HG02759 (cell line): ENCODE data around the gene PTPRB.

Experiments used
- ATAC-seq: cut with Tn5 transposase; IDR thresholded peaks from one replicate; pipeline ENCODE4 v1.9.1; 2021; ENCODE audit warnings: mild to moderate bottlenecking, moderate library complexity; ENCODE audit not compliant: unreplicated experiment

Gene PTPRB

GRCh38 chr12:70598467-70599193 is 38.6 kb downstream of the PTPRB start:
- ATAC-seq = no peak

DNA sequence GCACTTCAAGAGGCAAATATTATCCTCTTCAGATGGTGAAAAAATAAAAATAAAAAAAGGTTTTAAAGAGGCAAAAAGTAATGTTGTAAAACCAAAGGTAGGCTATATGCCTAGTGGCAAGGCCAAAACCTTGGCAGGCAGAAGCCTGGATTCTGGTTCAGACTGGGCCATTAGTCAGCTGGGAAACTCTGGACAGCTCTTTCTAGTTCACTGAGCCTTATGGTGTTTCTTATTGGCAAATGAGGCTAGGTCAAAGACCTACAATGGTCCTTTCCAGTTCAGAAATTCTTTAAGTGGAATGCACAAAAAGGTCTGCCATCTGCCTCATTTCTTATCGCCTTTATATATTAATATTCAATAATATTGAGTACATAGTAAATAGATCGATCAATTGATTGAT is 44.6 kb downstream of the PTPRB start:
- no peak for ATAC-seq

- no peak for ATAC-seq
Observed at GRCh38 chr12:70590549-70591226, 46.5 kb downstream of the PTPRB start.

- ATAC-seq = peak; percentile 98
Observed at GRCh38 chr12:70590051-70590450, 47.2 kb downstream of the PTPRB start.

DNA sequence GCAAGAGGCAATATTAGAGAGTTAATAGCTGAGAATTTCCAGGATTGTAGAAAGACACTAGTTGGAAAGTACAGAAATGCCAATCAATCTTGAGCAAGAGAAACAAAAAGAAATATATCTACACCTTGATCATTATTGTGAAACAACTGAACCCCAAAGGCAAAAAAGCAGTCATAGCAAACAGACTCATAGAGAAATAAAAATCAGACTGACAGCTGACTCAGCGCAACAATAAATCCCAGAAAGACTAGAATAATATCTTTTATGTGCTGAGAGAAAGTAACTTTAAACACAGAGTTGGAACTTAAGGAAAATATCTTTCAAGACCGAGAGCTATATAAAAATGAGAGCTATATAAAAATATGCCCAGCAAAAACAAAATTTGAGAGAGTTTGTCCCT is 52.9 kb downstream of the PTPRB start:
- no peak for ATAC-seq

GRCh38 chr12:70583251-70583650 is 54.0 kb downstream of the PTPRB start:
- no peak for ATAC-seq

GRCh38 chr12:70581208-70581607 is 56.0 kb downstream of the PTPRB start:
- no peak for ATAC-seq

DNA sequence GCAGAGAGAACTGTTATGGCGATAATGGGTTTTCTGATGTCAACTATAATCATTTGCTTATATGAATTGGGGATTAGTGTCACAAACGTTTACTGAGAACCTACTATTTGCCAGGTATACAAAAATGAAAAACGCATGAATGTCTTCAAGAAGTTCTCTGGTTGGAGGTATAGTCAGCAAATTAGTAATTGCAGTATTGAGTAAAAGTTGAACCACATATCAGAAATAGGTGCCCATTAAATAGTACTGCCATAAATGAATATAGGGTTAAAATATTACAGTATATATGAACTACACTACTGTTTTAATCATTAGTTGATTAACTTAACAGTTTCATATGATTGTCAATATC is 60.0 kb downstream of the PTPRB start:
- peak; percentile 17 for ATAC-seq

DNA sequence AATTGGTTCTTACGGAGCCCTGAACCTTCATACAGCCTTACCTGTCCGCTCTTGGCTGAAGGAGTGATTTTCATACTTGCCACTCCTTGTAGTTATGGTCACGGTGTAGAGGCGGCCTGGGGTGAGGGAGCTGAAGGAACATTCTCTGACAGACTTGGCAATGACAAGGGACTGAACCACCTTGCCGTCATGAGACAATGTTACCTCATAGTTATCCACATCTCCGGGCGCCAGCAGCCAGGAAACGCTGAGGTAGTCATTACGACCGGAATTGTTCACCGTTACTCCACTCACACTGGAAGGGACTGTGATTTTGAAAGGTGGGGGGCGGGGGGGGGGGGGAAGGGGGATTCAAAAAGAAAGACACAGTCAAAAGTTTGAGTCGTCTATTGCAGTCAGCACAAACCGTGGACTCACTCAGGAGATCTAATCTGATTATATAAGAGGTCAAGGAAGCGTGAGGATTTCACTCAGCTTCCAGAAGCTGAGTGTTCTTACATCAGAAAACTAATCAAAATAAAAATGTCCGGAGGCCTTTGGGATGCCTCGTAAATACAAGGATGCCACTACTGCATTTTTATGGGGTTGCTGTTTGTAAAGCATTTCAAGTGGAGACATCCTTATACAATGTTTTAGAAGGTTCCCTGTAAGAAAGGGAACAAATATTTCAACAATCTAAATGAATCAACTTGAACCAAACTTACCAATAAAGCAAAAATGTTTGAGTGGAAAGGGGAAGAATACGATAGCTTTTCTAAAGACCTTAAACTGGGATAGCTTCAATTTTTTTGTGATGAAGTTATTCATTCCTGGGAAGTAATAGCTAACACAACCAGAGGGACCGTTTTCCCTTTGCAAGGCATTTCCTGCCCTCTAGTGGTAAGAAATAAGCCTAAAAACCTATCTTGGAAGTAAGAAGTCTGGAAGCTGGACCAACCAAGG is 60.6 kb downstream of the PTPRB start:
- peak; percentile 75 for ATAC-seq

DNA sequence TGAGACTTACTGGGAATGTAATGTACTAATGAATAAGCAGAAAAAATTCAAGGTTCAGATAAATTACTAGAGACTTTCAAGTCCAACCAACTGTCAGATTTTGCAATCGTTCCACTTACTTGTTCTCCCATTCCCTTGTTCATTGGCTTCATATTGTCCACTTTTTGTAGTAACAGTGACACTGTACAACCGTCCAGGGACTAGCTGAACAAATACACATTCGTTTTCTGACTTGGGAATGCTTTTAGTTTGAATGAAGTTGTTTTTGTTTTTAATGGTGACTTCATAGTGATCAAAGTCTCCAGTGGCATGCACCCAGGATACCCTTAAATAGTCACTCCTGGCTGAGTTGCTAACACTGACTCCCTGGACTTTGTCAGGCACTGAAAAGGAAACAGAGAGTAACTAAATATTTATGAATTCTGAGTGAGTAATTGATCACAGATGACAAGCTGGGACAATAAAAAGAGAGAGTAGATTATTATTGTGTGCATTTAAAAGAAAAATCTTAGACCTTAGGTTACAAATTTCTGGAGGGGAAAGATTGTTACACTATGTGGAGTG is 65.4 kb downstream of the PTPRB start:
- no peak for ATAC-seq

- ATAC-seq = no peak
Observed at GRCh38 chr12:70571029-70571428, 66.2 kb downstream of the PTPRB start.

DNA sequence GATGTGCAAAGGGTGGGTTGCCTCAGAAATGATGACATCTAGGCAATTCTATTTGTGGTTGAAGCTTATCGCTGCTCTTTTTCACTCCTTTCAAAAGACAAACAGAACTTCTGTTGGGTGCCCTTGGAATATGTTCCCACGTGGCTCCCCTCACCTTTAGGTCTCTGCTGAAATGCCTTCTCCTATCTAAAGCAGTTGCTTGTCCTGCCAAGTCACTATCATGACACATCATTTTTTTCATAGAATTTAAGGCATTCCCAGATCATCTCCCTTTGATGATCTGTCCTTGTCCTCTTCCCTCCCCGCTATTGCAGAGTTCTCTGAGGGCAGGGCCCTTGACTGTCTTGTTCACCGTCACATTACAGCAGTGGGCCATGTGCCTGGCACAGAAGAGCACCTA is 75.7 kb downstream of the PTPRB start:
- no peak for ATAC-seq

GRCh38 chr12:70560671-70561070 is 76.6 kb downstream of the PTPRB start:
- no peak for ATAC-seq

DNA sequence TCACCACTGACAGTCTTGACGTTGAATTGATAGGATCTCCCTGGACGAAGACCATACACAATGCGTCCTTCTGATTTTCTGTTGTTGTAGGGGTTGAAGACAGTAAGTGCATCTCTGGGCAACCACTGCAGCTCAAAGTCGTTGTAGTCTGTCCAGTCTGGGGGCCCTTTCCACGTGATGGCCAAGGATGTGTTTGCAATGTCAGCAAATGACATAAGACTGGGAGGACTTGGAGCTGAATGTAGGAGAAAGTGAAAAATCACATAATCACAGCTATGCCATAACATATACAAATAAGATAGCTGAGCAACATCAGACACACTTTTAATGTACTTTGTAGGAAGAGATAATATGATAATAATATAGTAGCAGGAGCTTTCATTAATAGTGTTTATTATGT is 77.8 kb downstream of the PTPRB start:
- ATAC-seq = no peak

- no peak for ATAC-seq
Observed at GRCh38 chr12:70557583-70558191, 79.5 kb downstream of the PTPRB start.

GRCh38 chr12:70556179-70556869 is 80.9 kb downstream of the PTPRB start:
- no peak for ATAC-seq

DNA sequence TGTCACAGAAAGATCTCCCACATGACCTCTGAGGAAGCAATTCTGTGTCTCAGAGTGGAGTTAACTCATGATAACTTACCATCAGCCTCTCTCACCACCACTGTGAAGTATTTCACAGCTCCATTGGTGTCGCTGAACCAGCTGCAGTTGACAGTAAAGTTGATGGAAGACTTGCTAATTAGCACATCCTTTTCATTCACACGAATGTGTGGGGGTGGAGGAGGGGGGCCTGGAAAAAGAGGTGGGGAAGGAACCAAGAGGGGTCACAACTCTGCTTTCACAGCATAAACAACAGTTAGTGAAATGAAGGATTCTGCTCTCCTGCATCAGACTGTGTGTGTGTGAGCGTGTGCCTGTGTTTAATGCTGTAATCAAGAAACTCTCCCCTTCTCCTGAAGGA is 82.1 kb downstream of the PTPRB start:
- no peak for ATAC-seq

GRCh38 chr12:70553391-70553859 is 83.8 kb downstream of the PTPRB start:
- ATAC-seq = no peak

- no peak for ATAC-seq
Observed at GRCh38 chr12:70551731-70552130, 85.5 kb downstream of the PTPRB start.

DNA sequence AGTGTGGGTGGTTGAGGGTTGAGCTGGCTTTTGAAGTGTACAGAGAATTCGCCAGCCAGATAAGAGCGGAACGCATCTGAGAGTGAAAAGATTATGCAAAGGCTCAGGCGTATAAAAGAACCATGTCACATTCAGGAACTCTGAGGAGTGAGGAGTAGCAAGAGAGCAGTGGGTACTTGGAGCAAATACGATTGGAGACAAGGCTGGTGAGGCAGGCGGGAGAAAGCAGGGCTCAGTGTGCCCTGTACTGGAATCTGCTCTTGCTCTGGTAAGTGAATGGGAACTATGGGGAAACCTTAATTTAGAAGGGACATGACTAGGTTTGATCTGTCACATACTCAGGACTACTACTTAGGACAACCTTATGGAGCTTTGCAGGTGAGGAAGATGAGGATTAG is 87.0 kb downstream of the PTPRB start:
- ATAC-seq = no peak
